NCI-H82 treated with DMSO at 0.1 percent for 48 hours (cell line): ENCODE data around the gene DGKB.

ENCODE experiments used
- DNase-seq: peaks from one replicate; lab custom pipeline; 2025; ENCODE audit not compliant: unreplicated experiment; lab: John Stamatoyannopoulos, UW

DGKB gene

DNA sequence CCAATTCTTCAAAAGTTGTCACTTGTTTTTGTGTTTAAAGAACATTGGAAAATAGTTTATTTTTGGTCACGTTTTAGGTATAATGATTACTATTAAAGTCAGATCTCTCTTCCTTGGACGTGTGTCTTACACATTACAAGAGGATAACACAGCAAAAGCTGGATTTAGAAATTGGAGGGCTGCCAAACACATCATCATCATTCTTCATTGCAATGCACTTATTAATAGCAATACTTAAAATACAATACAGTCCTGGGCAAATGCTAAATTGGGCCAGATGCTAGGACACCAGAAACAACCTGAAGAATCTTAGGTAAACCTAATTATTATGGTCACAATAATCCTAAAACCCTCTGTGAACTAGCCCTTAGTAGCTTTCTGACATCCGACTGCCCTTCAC lies 303.6 kb downstream of the DGKB start:
- no peak for DNase-seq

DNA sequence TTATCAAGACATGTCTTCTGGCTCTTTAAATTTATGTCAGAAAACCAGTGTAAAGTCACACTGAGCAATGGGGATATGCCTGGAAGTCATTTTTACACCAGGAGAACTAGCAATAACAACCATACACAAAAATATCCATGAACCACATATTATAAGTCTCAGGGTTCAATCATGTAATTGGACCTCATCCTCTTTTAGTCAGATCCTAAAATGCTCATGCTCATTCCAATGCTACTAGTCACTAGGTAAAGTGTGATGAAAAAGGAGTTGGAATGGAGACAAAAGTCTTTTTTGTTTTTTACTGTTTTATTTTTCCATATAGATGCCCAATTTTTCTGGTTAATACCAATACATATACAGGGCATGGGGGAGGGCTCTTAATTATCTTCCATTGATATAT lies 306.1 kb downstream of the DGKB start:
- no peak for DNase-seq

DNA sequence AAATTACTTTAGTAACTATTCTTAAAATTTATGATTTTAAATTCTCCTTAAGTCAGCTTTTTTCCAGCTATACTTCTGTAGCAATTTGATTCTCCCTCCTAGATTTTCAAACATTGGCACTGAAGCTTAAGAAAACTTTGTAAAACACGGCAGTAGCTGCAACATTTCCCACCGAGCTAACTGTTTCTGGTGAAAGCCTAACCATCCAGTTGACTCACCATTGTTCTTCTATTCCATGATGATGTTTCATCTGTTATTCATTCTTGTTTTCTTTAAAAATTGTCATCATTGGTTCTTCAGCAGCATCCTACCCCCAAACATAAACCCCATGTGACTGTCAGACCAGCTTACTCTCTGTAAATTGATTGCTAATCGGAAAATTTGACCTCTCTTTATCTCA lies 312.3 kb downstream of the DGKB start:
- no peak for DNase-seq

DNA sequence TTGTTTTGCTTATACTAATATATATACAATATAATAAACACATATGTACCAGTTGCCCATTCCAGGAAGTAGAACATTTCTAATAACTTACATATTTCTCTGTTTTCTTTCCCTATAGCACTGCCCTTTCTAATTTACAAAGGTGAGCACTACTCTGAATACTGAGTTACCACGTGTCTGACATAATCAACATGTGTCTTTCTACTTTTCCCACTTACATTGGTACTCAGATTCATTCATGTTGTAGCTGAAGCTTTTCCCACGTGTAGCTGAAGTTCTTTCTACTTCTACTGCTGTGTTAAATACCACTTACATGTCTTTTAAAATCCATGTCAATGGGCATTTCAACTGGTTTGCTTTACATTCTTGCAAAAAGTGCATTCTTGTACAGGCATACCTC lies 317.3 kb downstream of the DGKB start:
- DNase-seq: no peak

DNA sequence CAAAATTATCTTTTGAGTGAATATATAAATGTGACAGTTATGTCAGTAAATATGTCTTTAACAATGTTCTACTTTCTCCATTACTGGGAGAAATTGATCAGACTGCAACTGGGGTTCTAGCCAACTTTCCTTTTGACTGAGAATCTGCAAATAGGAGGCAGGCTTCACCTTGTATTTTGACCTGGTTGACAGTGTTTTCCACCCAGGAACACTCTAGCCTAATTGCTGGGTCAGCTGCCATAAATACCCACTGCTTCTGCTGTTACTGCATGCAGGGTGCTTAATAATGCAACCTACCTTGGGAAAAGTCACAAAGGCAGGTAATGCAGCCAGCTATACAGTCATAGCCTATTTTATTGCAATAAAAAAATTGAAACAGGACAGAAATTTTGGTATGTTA lies 319.0 kb downstream of the DGKB start:
- DNase-seq: no peak

DNA sequence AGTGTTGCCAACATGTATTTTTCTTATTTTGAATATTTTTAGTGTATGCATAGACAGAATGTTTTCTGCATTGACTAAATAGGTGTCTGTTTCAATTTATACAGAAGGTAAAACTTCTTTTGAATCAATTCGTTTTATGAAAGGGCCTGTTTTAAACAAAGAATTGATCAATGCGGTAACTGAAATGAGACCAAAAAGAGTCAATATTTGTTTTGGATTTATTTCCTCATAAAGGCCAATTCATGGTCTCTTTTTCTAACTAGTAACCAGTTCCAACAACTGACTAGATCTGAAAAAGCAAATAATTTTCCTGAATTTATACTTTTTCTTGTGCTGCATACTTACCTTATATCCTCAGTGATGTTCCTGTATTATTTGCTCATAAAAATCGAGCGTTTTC lies 320.5 kb downstream of the DGKB start:
- no peak for DNase-seq

DNA sequence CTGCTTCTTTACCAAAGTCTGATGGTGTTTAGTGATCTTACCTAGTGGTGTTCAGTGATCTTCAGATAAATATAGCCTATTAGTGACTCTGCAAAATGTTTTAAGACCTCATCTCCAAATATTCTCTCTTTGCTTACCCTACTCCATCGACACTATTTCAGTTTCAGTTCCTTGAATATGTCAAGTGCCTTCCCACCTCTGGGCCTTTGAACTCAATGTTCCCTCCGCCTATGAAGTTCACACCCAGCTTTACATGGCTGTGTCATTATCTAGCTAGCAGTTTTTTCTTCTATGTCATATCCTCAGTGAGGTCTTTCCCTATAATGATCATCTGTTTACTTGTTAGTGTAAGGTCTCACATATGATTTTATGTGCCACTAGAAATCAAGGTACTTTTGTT lies 322.6 kb downstream of the DGKB start:
- DNase-seq: no peak

DNA sequence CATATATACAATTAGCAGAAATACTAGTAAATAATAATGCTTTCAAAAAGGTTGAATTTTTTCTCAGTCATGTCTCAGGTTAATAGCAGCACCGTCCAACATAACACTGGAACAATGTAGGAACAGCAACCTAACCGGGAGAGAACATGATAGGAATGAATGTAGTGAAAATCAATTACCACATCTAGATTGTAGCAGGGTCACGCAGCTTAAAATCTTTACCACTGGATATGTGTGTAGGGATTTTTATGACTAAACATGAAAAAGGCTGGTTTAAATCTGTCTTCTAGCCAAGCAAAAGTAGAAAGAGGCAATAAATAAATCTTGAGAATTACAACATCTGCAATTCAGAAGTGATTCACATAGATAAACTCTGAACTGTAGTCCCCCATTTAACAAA lies 326.0 kb downstream of the DGKB start:
- no peak for DNase-seq

DNA sequence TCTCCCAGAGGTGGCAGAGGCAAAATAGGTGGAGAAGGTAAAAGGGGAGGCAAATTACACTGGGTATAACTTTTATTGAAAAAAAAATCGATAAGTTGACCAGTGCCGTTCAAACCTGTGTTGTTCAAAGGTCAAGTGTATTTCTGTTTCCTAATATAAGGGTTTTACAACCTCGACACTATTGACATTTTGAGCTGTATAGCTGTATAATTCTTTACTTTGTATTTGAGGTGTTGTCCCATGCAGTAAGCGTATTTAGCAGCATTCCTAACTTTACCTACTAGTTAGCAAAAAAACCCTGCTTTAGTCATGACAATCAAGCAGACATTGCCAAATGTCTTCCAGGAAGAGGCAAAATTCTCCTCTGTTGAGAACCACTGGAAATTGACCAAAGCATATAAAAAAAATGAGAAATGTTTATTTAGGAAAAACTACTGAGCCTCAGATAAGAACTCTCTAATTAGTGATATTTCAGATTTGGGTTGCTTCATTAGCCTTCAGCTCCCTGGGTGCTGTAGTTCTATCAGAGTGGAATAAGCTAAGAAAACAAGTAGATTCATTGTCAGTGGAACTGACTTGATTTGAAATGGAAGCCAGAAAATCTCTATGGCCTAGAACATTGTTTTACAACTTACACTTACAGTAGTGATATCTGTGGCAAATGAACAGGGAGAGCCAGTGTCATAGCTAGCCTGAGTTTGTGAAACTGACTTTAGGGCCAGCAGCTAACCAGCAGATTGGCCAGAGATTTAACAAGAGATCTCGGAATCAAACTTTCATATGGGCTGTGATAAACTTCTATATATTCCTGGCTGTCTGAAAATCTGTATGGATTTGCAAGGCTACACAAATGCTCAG lies 331.6 kb downstream of the DGKB start:
- no peak for DNase-seq

DNA sequence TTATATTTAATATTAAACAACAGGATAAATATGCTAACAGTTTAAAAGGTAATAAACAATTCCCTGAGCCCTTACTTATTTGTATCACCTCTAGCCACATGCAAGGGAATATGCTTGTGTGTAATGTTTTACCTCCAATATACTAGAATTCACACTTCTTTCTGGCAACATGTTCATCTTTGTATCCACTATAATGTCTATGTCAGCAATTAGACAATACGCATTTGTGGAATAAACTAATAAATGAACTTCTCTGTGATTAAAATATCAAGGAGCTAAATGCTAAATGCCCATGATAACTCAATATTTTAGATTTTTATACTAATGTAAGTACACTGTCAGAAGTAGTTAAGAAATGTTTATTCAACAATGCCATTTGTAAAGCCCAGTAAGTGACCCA lies 350.5 kb downstream of the DGKB start:
- no peak for DNase-seq

DNA sequence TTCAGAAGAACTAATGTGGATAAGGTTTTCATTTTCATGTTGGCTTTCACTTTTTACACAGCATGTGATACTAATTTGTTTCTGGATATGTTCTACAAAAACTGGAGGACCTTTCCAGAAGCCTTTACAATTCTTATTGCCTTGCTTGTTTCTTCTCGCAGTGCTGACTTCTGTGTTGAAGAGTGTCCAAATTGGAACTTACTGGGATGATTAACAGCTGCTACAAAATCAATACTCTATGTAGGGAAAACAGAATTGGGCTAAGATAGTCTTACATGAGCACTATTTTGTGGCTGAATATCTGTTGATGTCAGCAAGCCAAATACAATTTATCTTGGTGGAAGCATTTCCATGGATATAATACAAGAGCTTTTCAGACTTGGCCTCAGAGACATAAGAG lies 351.2 kb downstream of the DGKB start:
- DNase-seq: no peak

DNA sequence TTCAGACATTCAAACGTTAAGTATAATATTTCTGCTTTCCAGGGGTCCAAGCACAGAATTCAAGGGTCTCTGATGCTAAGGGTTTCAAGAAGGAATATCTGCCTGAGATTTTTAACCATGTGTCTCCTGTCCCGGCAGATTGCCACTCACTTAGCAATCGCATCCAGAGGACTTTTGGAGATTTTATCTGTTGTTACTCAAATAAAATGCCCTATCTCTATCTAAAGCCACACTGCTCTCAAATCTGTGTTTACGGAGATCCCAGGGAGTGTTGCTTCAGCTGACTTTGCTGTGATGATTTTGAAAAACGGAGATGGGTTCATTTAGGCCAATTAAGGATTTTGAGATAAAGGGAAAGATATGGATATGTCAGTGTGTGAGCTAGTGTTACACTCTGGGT lies 359.9 kb downstream of the DGKB start:
- DNase-seq: no peak

DNA sequence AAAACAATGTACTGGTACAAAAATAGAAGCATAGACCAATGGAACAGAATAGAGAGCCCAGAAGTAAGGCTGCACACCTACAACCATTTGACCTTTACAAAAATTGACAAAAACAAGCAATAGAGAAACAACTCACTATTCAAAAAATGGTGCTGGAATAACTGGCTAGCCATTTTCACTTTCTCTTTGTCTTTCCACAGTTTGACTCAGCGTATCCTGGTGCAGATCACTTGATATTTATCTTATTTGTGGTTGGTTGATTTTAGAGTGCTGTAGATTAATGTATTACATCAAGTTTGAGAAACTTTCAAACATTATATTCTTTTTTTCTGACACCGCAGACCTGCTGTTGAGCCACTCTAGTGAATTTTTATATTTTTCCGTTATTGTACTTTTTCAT lies 381.4 kb downstream of the DGKB start:
- no peak for DNase-seq

DNA sequence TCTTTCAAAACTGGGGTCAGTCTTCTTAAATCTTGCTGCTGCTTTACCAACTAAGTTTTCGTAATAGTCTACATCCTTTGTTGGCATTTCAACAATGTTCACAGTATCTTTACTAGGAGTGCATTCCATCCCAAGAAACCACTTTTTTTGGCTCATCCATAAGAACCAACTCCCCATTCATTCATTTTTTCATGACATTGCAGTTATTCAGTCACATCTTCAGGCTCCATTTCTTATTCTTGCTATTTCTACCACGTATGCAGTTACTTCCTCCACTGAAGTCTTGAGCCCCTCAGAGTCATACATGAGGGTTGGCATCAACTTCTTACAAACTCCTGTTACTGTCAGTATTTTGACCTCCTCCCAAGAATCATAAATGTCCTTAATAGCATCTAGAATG lies 392.3 kb downstream of the DGKB start:
- no peak for DNase-seq

DNA sequence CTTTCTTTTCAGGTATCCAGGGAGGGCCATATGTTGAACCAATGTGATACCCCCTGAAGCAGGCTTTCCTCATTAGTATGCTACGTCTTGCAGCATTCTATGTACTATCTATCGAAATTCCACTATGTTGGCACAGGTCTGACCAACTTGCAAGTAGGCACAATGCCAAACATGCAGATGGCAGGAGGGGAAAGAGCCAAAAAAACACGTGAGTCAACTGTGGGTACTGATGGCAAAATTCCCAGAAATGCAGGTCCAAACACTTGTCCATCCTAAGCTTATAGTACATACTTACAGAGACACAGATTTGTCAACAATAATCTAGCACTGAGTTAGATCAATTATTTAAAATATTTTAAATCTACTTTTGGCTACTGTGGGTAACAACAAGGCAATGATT lies 394.9 kb downstream of the DGKB start:
- no peak for DNase-seq

DNA sequence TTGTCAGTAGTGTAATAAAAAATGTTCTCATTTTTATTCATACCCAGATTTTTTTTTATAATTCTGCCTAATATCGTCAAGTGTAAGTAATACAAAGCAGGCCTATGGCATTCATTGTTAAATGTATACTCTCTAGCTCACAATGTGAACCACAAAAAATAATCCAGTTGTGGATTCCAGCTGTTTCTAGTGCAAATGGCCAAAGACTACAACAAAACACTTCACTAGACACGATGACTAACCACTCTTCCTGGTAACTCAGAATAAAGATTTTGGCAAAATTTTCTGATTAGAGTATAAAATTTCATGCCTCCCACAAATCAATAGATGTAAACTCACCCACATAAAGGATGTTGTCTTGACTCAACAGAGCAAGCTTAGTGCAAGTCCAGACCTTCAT lies 396.6 kb downstream of the DGKB start:
- DNase-seq: no peak

DNA sequence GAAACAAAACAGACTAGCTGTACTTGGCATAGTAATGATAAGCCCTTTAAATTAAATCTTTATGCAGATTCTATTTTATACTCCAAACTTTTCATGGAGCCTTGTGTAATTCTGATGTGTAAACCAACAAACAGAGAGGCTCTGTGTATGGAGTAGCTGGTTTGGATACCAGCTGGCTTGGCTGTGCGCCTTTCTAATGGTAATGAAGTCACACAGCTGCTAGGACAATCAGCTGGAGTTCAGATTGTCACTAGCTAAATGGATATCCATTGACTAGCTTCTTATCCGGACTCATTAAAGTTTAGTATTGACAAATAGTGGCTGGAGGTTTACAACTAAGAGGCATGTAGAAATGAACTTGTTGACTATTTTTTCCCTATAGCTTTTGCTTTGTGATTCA lies 398.4 kb downstream of the DGKB start:
- no peak for DNase-seq

DNA sequence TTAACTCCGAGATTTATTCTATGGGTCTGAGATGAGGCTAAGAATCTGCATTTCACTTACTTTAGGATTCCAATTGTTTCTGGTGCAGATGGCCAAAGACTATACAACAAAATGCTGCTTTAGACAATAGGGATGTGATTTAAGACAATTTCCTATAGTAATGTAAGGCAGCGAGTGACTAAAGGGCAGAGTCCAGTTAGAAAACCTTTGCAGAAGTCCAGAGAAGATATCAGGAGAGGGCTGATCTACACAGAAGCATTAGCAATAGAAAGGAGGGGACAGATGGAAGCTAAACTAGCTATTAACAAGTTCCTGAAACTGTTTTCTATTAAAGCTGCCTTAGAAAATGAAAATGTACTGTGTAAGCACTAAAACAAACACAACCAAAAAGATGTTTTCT lies 398.9 kb downstream of the DGKB start:
- no peak for DNase-seq

DNA sequence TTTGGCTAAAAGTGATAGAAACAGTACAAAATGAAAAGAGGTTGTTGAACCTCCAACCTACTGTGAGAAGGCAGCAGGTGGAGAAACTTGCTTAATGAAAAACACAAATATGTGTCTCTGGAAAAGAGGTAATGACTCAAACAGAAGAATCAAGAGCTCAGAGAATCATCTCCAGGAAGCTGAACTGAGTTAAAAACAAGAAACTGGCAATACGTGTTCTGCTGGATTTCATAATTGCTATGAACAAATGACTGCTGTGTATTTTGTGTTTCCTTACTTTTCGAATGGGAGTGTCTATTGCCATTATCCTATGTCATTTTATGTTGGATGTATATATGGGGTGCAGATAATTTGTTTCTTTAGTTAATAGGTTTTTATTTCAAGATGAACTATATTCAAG lies 401.1 kb downstream of the DGKB start:
- no peak for DNase-seq

DNA sequence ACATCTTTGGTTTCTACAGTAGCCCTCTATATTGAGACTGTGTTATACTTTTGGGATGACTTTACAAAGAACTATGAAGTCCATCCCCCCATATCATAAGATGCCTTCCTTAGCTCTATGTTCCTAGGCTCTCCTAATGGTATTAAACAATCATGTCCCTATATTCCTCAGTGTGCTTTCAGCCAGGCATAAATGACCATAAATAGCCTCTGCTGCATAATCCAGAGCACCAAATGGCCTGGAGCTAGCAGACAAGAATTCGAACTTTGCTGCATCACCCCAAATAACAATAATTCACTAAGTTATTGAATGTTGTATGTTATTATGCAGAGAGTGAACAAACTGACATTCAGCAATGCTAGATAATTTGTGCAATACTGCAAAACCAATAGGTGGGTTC lies 405.2 kb downstream of the DGKB start:
- no peak for DNase-seq

DNA sequence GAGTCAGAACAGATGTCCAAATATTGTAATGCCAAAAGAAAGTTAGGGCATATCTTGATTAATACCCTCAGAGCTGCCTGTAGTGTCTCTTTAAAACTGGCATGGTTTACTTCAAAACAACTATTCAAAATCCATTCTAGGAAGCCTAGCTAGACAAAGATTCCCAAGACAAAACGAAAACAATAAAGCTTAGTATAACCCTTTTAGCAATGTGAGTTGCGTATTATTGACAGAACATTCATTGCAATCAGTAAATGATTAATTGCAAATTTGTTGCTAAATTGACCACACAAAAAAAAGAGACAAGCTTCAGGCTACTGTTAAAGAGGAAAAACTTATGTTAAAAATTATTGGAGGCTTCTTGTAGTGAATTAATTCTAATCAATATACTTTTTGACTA lies 406.9 kb downstream of the DGKB start:
- DNase-seq: no peak

DNA sequence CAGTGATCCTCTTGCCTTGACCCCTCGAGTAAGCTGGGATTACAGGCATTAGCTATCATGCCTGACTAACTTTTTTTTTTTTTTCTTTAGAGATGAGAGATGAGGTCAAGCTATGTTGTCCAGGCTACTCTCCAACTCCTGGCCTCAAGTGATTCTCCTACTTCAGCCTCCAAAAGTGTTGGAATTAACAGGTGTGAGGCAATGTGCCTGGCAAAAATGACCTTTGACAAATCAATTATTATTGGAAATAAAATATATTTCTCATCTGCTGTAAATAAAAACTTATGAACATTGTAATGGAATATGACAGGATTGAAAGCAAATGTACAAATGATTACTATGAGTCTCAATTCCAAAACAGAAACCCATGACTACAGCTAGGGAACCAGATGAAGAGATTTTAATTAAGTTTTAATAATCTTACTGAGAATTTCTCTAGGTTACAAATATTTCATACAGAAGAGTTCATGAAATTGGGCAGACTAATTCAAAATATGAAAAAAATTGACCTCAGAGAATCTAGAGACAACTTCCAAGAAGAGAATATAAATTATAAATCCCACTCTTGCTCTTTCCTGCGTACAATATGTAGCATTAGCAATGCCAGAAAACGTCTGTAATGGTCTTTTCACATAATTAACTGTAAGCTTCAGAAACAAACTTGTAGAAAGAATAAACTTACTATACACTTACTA lies 414.7 kb downstream of the DGKB start:
- no peak for DNase-seq

DNA sequence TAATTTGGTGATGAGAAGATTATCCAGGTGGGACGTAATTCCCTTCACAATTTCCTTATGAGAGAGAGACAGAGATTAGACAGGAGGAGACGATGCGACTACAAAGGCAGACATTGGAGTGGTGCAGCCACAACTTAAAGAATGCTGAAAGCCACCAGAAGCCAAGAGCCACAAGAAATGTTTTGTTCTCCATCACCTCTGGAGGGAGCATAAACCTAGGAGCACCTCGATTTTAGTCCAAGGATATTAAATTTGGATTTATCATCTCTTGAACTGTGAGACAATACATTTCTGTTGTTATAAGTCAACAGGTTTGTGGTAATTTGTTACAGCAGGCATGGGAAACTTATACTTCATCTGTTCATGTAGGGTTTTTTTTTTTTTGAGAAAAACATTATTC lies 418.9 kb downstream of the DGKB start:
- DNase-seq: no peak
